NB4 (cell line): Measurements from ENCODE around the gene UBA1.

ENCODE experiments used
- DNase-seq: peaks from one replicate; pipeline ENCODE4 v3.0.0; 2010; ENCODE audit warnings: low read depth
- H3K4me3 ChIP-seq: one replicate; pipeline ENCODE4 v1.5.1; 2011; ENCODE audit warnings: mild to moderate bottlenecking, low read depth, low read length, moderate library complexity
- CTCF ChIP-seq: IDR thresholded peaks from one replicate; pipeline ENCODE4 v1.5.1; 2012; ENCODE audit warnings: low read depth, low read length
- MAX ChIP-seq: IDR thresholded peaks from 2 replicates; pipeline ENCODE4 v1.6.1; 2011; ENCODE audit warnings: low read depth, low read length
- MYC ChIP-seq: IDR thresholded peaks from 2 replicates; pipeline ENCODE4 v1.6.1; 2011; ENCODE audit warnings: low read depth, low read length
- POLR2A ChIP-seq: IDR thresholded peaks from 2 replicates; pipeline ENCODE4 v1.6.1; 2011; ENCODE audit warnings: mild to moderate bottlenecking; ENCODE audit not compliant: insufficient read length; ENCODE audit errors: extremely low read depth

UBA1 gene

GRCh38 chrX:47223476-47224250, 30.0 kb downstream of the UBA1 start:
- DNase-seq: no peak
- TF ChIP-seq CTCF (no peak), MYC (no peak), POLR2A (no peak), MAX (no peak)

DNA sequence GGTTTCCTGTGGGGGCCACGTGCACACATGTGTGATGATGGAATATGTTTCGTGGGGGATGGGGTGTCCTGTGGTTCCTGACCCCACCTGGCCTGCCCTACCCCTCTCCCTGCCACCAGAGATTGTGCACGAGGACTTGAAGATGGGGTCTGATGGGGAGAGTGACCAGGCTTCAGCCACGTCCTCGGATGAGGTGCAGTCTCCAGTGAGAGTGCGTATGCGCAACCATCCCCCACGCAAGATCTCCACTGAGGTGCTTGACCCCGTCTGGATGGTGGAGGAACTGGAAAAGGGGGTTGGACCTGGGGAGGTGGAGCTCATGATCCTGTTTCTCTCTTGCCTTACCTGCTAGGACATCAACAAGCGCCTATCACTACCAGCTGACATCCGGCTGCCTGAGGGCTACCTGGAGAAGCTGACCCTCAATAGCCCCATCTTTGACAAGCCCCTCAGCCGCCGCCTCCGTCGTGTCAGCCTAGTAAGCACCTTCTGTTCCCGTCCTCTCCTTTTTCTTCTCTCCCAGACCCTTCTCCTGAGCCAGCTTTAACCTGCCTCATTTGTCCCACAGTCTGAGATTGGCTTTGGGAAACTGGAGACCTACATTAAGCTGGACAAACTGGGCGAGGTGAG, 30.8 kb downstream of the UBA1 start:
- DNase-seq: no peak
- no peak overlapping the region for H3K4me3 ChIP-seq
- TF ChIP-seq CTCF (no peak), MAX (no peak), POLR2A (no peak), MYC (no peak)

More at GRCh38 chrX:47223476-47224250, 30.0 kb downstream of the UBA1 start:
- H3K4me3 ChIP-seq: no peak overlapping the region

GRCh38 chrX:47224896-47225290, 31.3 kb downstream of the UBA1 start:
- TF ChIP-seq POLR2A (no peak), MYC (no peak), CTCF (no peak), MAX (no peak)
- H3K4me3 ChIP-seq: no peak overlapping the region
- no peak for DNase-seq

GRCh38 chrX:47226071-47226470, 32.4 kb downstream of the UBA1 start:
- DNase-seq: no peak
- TF ChIP-seq POLR2A (no peak), MAX (no peak), CTCF (no peak), MYC (no peak)
- H3K4me3 ChIP-seq: no peak overlapping the region

DNA sequence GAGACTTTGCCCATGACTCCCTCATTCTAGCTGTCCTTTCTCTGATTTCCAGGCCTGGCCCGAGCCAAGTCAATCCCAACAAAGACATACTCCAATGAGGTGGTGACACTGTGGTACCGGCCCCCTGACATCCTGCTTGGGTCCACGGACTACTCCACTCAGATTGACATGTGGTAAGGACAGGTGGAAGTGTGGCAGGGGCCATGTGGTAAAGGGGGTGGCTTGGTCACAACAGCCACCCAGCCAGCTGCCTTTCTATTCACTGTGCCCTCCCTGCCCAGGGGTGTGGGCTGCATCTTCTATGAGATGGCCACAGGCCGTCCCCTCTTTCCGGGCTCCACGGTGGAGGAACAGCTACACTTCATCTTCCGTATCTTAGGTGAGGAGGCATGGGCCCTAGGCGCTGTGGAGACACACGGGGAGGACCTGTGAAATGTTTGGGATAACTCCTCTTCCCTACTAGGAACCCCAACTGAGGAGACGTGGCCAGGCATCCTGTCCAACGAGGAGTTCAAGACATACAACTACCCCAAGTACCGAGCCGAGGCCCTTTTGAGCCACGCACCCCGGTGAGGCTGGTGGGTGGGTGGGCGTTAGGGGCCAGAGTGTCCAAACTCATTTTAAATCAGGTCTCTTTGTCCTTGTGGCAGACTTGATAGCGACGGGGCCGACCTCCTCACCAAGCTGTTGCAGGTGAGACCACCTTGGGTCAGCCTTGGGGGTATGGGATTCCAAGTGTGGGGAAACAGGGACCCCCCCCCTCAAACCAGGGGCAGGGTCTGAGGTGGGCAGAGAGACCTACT, 33.1 kb downstream of the UBA1 start:
- DNase-seq: no peak
- TF ChIP-seq MYC: no peak
- no peak for TF ChIP-seq MAX
- no peak for TF ChIP-seq POLR2A
- TF ChIP-seq CTCF: no peak
- no peak overlapping the region for H3K4me3 ChIP-seq
